Neural progenitor cell (in vitro differentiated cells): ENCODE measurements around the gene DCP1A.

Source experiments
- CTCF ChIP-seq: fragments of 200-600 bp; sonication (generic); IDR thresholded peaks from 2 replicates; pipeline ENCODE4 v1.5.1; 2017; ENCODE audit warnings: antibody characterized with exemption, mild to moderate bottlenecking
- EZH2 ChIP-seq: fragments of 200-600 bp; sonication (generic); IDR thresholded peaks from 2 replicates; pipeline ENCODE4 v1.6.1; 2017; ENCODE audit warnings: antibody characterized with exemption, mild to moderate bottlenecking, moderate library complexity
- EZH2phosphoT487 ChIP-seq: fragments of 200-600 bp; sonication (generic); IDR thresholded peaks from 2 replicates; pipeline ENCODE4 v1.6.1; 2017; ENCODE audit warnings: antibody characterized with exemption

GRCh38 chr3:53337167-53337940 lies 10.0 kb downstream of the DCP1A start:
- no peak for TF ChIP-seq CTCF
- TF ChIP-seq EZH2phosphoT487: no peak
- TF ChIP-seq EZH2: no peak
